Neural cell (in vitro differentiated cells): ENCODE results near the gene ZNF556.

ENCODE experiments used
- EP300 ChIP-seq: fragments of 450-650 bp; conservative IDR thresholded peaks from 2 replicates; pipeline ENCODE4 v1.6.1; 2014; ENCODE audit warnings: antibody characterized with exemption, mild to moderate bottlenecking, moderate library complexity; ENCODE audit not compliant: poor library complexity, severe bottlenecking
- EZH2 ChIP-seq: fragments of 200-600, 300-800 bp; shearing (Covaris generic), sonication (generic); IDR thresholded peaks from 2 replicates; pipeline ENCODE4 v1.6.1; 2014; ENCODE audit warnings: antibody characterized with exemption, low read length, borderline replicate concordance, mild to moderate bottlenecking; ENCODE audit not compliant: insufficient read depth, poor library complexity, severe bottlenecking
- TF ChIP-seq, protein P1 (sequence below): fragments of 450-650 bp; IDR thresholded peaks from 2 replicates; pipeline ENCODE4 v1.5.1; 2014; ENCODE audit warnings: antibody characterized with exemption, mild to moderate bottlenecking, moderate library complexity; ENCODE audit not compliant: poor library complexity, severe bottlenecking

DNA sequence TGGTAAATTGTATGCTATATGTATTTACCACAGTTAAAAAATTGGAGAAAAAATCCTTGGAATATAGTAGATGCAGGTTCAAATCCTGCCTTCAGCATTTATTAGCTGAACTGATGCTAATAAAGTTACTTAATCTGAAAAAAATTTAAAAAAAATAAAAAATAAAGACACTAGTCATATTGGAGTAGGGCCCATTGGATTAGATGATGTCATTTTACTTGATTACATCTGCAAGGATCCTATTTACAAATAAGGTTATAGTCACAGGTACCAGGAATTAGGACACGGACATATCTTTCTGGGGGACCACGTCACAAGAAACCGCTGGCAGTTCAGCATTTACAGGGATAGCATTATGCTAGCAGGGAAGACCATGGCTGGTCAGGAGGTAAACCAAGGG is 19.6 kb upstream of the ZNF556 start:
- TF ChIP-seq, protein P1, sequence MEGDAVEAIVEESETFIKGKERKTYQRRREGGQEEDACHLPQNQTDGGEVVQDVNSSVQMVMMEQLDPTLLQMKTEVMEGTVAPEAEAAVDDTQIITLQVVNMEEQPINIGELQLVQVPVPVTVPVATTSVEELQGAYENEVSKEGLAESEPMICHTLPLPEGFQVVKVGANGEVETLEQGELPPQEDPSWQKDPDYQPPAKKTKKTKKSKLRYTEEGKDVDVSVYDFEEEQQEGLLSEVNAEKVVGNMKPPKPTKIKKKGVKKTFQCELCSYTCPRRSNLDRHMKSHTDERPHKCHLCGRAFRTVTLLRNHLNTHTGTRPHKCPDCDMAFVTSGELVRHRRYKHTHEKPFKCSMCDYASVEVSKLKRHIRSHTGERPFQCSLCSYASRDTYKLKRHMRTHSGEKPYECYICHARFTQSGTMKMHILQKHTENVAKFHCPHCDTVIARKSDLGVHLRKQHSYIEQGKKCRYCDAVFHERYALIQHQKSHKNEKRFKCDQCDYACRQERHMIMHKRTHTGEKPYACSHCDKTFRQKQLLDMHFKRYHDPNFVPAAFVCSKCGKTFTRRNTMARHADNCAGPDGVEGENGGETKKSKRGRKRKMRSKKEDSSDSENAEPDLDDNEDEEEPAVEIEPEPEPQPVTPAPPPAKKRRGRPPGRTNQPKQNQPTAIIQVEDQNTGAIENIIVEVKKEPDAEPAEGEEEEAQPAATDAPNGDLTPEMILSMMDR = no peak
- TF ChIP-seq EP300 (no peak), EZH2 (no peak)
